ENCODE data around the gene DCBLD1.

DCBLD1 gene

DNA sequence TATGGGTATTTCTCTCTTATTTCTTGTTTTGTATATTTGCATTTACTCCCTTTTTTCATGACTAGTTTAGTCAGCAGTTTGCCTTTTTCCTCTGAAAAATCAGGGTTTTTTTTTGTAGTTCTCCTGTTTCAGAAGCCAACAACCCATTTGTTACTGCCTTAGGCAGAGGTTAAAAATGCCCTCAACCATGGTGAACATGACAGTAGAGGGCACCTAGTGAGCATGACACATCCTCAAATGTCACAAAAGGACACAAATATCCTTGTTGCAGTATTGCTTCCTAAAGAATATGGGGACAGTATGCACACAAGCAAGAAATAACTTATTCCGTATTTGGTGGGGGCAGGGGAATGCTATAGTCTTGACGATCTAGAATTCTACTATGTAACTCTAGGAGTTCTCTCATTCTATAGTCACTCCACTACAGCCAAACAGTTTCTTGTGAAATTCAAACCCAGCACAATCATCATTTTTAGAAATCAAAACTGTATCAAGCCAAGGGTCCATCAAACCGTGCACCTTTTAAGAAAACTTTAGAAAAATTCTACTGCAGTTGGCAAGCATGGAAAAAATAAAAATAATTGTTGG, 72.9 kb downstream of the DCBLD1 start:
- DNase-seq (ENCODE audit: insufficient read length, low spot score): no peak
- FAIRE-seq: no peak

DNA sequence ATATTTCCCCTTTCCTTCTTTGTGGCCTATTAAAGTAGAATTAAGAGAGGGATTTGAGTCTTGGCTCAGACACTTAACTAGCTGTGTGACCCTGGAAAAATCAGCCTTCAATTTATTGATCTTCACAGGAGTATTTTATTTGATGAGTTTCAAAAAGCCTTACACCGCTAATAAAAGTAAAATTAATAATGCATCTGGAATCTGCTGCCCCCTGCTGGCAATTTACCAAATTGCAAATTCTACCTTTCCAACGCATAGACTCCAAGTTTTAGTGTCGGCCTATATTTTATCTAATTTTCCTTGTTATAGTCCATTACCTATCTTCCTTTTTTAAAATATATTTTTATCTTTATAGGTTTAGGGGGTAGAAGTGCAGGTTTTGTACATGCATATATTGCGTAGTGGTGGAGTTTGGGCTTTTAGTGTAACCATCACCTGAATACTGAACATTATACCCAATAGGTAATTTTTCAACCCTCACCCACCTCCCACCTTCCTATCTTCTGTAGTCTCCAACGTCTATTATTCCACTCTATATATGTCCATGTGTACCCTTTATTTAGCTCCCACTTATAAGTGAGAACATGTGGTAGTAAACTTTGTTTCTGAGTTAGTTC, 73.5 kb downstream of the DCBLD1 start:
- peak; percentile 76 for FAIRE-seq
- no peak for DNase-seq (ENCODE audit: insufficient read length, low spot score)

DNA sequence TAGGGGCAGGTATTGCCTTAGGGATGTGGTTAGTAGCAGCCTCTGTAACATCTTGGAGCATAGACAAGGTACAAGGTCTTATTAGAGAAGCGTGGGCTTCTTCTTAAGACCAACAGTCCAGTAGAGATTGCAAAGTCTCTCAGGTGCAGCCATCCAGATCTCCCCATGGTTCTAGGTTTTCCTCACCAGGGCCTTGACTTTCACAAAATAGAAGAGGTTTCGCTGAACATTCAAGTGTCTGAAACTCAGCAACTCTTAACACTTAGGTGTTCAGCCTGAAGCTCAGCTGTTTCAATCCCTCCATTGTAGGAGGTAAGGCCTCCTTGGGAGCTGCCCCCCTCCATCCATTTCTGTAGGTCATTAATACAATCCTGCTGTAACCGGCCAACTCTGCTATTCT, 75.5 kb downstream of the DCBLD1 start:
- DNase-seq (ENCODE audit: insufficient read length, low spot score) (no peak), FAIRE-seq (peak; percentile 39)

DNA sequence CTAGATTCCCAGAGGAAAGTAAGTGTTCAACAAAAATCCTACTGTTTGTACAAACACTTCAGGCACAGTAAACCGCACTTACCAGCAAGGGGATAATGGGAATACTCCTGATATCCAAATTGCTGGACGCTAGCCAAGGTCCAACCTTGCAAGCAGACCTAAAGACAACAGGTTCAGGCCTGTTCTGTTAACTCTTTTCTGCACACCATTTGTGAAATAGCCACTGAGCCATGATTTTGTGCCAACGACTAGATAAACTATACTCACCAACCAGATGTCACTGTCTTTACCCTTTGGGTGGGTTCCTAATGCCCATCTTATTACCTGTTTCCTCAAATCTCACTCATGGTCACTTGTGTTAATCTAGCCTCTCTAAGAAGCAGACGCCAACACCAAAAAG, 76.3 kb downstream of the DCBLD1 start:
- no peak for DNase-seq (ENCODE audit: insufficient read length, low spot score)

DNA sequence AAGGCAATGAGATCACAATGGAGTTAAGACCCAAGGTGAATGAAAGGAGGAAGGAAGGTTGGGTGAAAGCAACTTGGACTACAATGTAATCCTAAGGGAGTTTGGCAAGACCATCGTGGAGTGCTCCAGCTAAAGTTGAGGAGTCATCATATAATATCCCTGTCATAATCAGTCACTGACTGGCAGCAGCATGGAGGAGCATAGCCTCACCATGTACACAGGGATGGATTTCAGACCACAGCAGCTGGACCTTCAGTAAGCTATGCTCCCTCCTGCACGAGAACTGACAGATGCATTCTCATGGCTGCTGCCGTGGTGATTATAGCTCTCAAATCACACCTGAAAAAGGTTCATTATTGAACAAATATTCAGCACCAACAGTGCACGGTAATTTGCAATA, 76.8 kb downstream of the DCBLD1 start:
- FAIRE-seq (no peak), DNase-seq (ENCODE audit: insufficient read length, low spot score) (no peak)

More for the DNA sequence above, 76.3 kb downstream of the DCBLD1 start:
- no peak for FAIRE-seq

DNA sequence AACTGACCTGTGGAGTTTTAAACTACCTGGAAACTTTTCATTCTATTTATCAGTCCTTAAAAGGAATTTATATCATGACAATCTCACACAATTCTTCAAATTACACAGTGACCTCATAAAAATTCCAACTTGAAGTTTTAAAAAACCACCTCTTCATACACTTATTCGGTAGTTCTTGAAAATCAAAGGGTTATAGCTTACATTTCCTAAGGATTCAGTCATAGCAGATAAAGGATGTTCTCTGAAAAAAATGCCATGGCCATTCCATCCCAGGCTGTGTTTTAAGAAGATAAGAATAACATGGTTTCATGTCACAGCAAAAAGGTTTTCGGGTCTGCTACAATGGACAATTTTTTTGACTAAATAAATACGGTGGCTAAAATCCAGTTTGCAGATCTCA, 78.7 kb downstream of the DCBLD1 start:
- FAIRE-seq: no peak
- DNase-seq (ENCODE audit: insufficient read length, low spot score): no peak

DNA sequence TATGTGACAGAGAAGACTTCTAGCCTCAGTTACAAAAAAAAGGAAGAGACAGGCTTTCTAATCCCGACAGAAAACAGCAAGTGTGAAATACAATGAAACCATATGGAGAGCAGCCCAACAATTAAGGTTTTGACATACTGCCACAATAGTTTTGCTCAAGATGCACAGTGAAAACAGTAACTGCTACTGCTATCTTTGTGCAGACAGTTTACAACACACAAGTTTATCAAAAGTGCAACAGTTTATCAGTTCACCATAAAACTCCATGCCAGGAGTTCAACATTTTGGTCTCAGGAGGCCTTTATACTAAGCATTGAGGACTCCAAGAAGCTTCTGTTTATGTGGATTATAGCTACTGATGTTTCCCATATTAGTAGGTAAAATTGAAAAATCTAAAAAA, 82.2 kb downstream of the DCBLD1 start:
- FAIRE-seq: peak; percentile 47

DNA sequence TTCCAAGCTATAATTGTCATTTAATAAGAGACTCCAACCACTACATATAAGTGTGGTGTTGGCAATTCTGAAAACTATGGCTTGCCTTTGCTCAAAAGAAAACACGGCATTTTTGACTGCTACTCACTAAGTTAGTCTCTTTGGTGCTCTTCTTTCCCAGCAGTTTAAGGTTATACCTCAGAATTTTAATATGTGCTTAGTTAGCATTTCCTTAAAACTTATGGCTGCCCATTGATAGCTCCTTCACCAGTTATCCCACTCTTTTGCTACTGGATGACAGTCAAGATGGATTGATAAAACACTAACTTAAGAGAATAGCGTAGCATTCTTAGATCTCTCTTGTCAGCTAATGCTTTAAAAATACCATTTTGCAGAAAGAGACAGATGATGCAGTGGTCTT, 85.8 kb downstream of the DCBLD1 start:
- DNase-seq (ENCODE audit: insufficient read length, low spot score) (no peak), FAIRE-seq (no peak)

More for the DNA sequence above, 82.2 kb downstream of the DCBLD1 start:
- no peak for DNase-seq (ENCODE audit: insufficient read length, low spot score)

DNA sequence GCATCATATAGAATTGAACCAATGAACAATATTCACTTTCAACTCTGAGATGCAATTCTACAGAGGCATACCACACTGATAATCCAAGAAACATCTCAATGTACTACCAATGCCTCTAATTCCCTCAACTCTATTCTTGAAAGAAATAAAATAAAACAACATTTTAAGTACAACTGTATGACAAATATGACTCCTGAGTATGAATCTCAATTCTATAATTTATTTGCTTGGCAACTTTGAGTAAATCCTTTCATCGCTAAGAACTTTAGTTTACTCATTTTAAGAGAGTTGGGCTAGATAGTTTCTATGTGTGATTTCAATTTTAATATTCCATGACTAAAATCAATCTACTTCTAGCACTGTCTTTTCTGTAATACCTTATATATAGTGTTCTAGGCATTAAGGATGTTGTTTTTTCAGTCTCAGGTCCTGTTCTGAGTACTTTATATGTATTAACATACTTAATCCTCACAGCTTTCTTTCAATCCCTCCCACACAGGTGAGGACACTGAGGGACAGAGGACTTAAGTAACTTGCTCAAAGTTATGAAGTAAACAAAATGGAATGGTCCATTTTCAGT, 86.4 kb downstream of the DCBLD1 start:
- no peak for DNase-seq (ENCODE audit: insufficient read length, low spot score)
- FAIRE-seq: no peak

DNA sequence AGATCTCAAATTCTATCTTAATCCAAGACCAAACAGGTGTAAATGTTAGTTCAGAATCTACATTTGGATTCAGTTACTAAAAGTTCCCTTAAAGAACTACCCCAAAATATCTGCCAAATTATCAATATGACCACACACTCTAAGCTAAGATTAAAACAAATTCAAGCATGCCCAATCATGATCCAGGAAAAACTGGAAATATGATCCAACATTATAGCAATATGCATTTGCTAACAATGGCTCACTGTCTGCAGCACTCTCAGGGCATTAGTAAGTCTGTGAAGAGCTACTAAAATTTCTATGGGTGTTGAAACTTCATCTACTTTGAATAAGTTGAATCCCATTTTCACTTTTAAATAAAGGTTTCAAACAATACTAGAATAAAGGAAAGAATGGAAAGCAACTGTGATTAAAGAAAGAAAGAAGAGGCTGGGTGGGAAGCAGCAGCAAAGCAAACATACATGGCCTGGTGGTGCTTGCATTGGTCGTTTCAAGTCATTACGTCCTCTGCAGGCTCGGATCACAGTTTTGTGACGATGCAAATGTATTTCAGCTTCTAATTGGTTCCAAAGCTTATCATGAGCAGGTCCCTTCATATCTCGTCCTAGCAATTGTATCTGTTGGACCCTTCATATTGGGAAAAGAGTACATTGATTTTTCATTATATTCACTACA, 90.7 kb downstream of the DCBLD1 start:
- no peak for DNase-seq (ENCODE audit: insufficient read length, low spot score)
- FAIRE-seq: no peak

DNA sequence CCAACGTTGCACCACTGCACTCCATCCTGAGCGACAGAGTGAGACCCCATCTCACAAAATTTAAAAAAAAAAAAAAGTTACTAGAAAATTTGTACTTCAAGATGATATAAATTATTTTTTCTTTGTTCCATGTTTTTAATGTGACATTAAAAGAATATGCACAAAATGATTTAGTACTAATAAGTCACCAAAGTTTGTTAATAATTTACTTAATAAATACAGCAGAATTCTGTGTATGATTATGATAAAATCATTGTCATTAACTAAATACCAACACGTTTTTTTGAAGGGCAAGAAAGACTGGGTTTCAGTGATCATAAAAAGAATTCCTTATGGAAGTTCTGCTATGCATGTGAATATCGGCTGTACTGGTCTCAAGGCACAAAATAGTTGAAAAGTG, 91.7 kb downstream of the DCBLD1 start:
- FAIRE-seq: no peak
- no peak for DNase-seq (ENCODE audit: insufficient read length, low spot score)

DNA sequence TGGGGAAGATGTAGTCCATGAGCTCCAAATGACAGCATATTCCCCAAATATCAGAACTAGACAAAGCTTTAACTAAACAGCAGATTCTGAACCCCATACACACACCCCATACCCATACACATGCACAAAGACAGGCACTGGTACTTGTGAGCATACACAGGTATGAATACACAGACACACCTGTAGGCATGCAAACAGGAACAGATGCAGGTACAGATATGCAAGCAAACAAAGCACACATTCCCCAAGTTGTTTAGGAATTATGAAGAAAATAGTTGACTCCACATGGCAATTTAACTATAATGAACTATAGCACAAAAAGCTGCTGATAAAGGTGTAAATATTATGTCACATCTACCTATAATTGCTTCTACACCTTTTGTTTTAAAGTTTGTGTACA, 103.2 kb downstream of the DCBLD1 start:
- no peak for FAIRE-seq
- no peak for DNase-seq (ENCODE audit: insufficient read length, low spot score)

DNA sequence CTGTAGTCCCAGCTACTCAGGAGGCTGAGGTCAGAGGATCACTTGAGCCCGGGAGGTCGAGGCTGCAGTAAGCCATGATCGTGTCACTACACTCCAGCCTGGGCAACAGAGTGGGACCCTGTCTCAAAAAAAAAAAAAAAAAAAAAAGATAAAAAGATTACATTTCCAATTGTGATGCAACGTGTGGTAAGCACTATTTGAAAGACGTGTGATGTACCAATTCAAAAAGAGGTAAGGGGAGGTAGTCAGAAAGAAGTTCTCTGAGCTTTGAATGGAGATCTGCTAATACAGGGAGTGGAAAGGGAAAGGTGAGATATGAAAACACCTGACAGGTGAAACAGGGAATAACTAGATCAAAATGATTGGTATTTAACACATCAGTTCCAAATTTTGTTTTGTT, 108.0 kb downstream of the DCBLD1 start:
- DNase-seq (ENCODE audit: insufficient read length, low spot score) (no peak), FAIRE-seq (no peak)

DNA sequence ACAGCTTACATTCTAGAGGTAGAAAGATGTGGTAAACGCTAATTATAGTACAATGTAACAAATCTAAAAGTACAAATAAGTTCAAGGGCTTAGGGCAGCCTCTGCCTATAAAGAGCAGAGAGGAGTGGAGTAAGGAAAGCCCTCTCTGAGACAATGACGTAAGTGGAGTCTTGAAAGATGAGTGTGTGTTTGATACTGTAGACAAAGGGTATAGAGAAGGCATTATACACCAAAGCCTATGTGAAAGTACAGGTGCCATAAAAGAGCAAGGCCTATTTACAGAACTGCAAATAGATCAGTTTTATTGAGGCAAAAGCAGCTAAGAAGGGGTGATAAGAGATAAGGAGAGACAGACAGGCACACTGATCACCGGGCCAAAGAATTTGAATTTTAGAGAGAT, 108.9 kb downstream of the DCBLD1 start:
- FAIRE-seq (no peak), DNase-seq (ENCODE audit: insufficient read length, low spot score) (no peak)

DNA sequence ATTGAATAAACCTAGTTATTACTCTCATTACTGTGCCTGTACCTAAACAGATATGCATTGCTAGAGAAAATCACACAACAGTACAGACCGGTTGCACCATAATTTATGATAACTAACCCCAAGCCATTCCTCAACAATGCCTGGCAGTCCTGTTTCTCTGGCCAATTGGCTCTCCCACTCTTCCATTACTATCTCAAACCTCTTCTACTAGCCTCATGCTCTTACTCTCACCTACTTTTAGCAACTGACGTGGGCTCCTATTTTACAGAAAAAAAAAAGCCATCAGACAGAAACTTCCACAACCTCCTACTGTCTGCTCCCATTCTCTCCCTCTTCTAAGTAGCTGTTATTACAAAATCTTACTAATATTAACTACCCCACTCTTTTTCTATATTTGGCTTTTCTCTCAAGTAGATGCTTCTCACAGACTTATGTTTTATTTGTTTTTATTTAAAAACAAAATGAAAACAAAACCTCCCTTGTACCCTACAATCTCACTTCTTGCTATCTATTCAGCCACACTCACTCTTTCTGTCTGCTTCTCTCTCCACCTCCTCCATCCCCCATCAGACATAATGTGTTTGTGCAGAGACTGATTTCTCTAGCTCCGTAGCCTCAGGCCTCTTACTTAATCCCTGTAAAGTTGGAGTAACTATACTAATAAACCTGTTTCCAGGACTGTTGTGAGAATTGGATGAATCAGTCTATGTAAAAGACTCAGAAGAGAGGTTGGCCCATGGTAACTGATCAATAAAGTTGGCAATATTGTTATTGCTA, 110.7 kb downstream of the DCBLD1 start:
- DNase-seq (ENCODE audit: insufficient read length, low spot score) (no peak), FAIRE-seq (no peak)

DNA sequence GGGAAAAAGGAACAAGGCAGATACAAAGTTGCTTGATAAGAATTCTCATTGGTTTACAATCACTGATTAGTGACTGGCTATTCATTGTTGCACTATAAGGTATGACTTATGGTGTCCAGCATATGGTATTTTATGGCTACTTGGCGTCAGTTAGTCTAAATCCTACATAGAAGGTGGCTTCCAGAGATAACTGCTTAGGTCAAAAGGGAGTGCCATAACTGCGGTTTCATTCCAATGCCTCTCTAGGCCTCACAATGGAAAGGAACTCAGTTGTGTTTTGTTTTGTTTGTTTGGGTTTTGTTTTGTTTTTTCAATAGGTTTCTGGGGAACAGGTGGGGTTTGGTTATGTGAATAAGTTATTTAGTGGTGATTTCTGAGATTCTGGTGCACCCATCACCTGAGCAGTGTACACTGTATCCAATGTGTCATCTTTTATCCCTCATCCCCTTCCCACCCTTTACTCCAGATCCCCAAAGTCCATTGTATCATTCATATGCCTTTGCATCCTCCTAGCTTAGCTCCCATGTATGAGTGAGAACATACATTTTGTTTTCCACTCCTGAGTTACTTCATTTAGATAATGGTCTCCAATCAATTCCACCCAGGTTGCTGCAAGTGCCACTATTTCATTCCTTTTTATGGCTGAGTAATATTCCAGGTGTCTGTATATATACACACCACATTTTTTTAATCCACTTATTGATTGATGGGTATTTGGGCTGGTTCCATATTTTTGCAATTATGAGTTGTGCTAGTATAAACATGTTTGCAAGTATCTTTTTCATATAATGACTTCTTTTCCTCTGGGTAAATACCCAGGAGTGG, 112.8 kb downstream of the DCBLD1 start:
- DNase-seq (ENCODE audit: insufficient read length, low spot score) (no peak), FAIRE-seq (no peak)

DNA sequence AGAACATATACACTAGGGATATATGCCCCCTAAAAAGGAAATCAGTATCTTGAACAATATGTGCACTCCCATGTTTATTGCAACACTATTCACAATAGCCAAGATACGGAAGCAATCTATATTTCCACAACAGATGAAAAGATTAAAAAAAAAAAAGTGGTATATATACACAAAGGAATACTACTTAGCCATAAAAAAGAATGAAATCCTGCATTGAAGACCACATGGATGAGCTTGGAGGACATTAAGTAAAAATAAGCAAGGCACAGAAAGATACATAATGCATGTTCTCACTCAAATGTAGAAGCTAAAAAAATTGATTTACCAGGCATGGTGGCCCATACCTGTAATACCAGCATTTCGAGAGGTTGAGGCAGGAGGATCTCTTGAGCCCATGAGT, 115.3 kb downstream of the DCBLD1 start:
- FAIRE-seq (no peak), DNase-seq (ENCODE audit: insufficient read length, low spot score) (no peak)

All from GM19239 (cell line).